T-helper 2 cell (primary cell): ENCODE measurements around the gene NDNF.
A peak's percentile ranks its signal among the peaks of the same experiment; 100 is the strongest.

Experiments used
- DNase-seq, 5 experiments: peaks; one replicate each; pipeline versions ENCODE4 v3.0.0 to v3.0.0-alpha.2; 2012 to 2022
- total RNA-seq, 2 donors: gene quantifications; one replicate each; lab custom pipeline; 2026; lab: John Stamatoyannopoulos, UW

NDNF gene, protein sequence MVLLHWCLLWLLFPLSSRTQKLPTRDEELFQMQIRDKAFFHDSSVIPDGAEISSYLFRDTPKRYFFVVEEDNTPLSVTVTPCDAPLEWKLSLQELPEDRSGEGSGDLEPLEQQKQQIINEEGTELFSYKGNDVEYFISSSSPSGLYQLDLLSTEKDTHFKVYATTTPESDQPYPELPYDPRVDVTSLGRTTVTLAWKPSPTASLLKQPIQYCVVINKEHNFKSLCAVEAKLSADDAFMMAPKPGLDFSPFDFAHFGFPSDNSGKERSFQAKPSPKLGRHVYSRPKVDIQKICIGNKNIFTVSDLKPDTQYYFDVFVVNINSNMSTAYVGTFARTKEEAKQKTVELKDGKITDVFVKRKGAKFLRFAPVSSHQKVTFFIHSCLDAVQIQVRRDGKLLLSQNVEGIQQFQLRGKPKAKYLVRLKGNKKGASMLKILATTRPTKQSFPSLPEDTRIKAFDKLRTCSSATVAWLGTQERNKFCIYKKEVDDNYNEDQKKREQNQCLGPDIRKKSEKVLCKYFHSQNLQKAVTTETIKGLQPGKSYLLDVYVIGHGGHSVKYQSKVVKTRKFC
- 0 to 0.34 reads per million in 2 donors for total RNA-seq

DNA sequence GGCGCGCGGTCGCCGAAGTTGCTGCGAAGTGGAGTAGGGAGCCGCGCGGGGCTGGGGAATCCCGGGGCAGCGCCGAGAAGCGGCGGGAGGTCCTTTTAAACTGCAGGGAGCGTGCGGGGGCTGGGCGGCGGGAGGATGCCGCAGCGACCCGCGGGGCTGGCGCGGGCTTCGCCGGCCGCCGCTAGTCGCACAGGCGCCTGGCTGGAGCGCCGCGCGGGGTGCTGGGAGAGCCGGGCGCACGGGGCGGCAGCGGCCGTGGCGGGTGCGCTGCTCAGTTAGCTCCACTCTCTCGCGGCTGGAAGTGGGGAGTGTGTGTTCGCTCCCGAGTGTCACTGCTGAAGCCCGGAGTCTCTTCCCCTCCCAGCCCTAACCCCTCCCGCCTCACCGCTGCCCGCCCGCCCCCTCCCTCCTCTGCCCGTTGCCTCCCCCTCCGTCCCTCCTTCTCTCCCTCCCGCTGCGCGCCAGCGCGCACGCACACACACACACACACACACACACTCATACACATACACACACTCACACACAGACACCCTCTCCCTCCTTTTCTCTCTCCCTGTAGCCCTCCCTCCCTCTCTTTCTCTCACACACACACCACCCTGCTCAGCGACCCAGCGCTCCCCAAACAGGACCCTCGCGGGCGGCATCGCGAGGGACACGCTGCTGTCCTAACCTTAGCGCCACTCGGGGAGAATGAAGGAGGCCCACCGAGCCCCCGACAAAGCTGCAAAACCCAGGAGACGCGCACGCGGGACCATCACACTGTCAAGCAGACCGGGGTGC lies at the start of gene NDNF:
TSS of gene NDNF (minus strand) at position 312 of the 780 bp plus-strand sequence. CDS start 26,698 bp downstream, outside the sequence.
- peak in 4 of 5 experiments; percentile 14 to 75 (median 29) for DNase-seq

DNA sequence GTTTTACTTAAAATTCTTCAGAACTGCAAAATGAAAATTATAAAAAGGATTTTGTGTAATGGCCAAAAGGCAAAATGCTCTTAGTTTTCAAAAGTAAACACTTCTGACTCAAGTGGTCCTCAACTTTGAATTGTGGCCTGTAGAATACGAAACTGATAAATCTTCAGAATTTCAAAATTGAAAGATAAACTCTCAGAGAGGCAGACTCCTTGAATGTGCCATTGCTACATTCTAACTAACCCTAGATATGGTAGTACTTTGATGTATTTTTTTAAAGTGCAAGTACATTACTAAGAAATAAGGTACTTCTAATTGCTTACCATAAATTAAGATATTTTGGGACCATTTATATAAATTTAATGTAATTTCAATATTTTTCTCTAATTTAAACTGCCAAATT lies 47.4 kb upstream of the NDNF start:
- DNase-seq: no peak

DNA sequence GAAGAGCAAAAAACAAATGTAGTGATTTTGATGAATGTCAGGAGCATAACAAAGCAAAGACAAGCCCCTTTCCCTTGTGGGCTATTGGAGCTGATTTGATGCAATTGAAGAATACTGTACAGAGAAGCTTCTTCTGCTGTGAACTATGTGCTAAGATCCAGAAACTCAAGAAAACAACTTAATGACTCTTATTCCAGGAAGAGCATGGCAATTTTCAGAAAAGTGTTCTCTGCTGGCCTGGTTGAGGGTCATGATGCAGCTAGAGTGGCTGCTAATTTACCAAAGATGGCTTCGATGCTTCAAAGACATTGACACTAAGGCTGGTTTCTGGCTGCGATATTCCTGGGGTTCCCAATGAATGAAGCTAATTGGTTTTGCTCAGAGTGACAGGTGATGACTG lies 46.0 kb upstream of the NDNF start:
- no peak for DNase-seq

DNA sequence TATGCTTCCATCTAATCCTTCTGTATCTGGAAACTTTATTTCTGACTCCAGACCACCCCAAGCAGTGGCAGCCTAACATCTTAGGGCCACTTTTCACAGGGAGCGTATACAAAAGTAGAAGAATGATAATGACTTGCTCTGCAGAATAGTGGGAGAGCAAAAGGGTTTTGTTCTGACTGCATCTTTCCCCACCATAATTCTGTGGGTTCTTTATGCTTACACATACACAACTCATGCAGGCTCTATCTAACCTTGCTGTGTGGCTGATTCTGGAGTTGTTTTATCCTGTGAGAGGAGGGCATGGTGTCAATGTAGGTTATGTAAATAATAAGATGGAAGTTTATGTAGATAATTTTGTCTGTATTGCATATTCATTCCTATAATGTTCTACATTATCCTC lies 42.4 kb upstream of the NDNF start:
- peak in 1 of 5 experiments; percentile 86 for DNase-seq

DNA sequence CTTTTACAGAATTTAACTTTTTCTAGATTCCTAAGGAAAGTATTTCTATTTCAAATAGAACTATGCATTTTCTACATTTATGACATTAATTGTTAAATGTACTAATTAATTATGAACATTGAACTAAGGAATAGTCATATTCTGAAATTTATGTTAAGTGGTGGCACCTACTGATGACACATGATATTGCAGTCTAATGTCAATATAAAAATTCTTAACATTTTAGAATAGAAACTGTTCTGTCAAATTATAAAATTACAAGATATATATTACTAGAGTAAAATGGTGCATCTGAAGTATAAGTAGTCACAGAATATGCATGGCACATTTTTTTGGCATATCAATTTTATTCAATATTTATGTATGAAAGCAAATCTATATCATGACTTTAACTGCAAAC lies 40.2 kb upstream of the NDNF start:
- no peak for DNase-seq

DNA sequence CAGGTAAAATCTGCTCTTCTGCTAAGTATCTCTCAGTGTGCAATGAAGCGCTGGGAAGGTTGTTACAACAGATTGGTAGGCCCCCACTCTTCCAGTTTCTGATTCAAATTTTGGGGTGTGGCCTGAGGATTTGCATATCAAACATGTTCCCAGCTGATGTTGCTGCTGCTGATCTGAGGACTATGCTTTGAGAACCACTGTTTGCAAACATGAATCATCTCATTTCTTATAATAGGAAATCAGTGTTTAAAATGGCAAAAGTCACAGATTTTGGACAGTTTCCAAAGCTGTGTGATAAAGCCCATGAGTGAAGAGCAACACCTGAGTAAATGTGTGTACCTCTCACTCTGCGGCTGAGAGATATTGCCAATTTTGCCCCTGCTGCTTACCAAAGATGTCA lies 36.2 kb upstream of the NDNF start:
- DNase-seq: no peak

DNA sequence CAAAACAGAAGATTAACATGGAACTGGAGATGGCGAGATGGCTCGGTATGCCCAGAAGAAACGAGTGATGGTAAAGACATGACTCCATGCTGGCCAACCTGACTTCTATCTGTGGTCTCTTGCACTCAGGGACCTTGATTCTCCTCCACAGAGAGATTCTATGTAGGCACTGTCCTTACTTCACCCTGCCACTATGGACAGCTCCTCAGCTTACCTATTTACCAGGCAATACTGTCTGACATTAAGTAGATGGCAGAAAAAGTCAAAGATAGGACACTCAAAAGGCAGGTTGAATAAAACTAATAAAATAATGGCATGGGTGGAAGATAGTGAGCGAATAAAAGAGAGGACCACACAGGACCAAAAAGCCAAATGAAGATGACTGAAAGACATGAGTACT lies 35.2 kb upstream of the NDNF start:
- no peak for DNase-seq

DNA sequence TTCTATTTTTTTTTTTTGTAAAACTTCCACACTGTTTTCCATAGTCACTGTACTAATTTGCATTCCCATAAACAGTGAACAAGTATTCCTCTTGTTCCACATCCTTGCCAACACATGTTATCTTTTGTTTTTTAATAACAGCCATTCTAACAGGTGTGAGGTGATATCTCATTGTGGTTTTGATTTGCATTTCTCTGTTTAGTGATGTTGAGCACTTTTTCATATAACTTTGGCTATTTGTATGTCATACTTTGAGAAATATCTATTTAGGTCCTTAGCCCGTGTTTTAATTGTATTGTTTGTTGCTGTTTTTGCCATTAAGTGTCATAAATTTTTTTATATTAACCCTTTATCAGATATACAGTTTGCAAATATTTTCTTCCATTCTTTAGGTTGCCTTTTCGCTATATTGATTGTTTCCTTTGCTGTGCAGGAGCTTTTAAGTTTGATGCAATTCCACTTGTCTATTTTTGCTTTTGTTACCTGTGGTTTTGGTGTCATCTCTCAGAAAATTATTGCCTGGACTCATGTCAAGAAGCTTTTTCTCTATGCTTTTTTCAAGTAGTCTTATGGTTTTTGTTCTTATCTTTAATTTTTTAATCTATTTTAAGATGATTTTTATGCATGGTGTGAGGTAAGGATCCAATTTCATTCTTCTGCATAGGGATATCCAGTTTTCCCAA lies 27.9 kb upstream of the NDNF start:
- no peak for DNase-seq

DNA sequence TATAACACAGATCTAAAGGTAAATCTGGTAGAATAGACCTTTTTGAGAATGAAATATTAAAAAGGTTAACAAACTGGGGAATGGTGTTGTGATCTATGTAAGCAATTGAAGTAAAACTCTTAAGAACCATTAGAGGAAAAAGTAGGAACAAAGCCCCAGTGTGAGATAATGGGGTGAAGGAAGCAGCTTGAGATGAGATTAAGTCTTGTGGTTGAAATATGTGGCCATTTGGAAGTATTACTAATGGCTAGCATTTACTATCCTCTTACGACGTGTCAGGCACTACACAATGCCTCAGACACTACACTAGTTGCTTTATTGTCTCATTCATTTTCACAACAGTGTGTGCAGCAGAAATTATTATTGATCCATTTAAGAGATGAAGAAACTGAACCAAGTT lies 25.9 kb upstream of the NDNF start:
- DNase-seq: no peak

DNA sequence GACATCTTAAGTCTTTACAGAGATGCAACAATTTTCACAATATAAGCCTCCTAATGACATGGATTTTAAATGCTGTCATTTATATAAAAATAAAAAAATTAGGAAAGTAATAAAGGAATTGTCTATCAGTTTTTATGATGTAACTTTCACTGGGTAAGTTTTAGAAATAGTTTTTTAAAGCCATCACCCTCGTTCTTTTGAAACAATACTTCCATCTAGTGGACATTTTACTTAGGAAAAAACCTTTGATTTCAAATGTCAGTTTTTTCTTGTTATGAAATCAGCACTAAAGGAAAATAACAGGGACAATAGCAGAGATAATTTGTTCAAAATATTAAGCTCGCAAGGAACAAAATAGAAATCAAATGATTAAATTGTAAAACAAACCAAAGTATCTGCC lies 24.3 kb upstream of the NDNF start:
- peak in 1 of 5 experiments; percentile 26 for DNase-seq

DNA sequence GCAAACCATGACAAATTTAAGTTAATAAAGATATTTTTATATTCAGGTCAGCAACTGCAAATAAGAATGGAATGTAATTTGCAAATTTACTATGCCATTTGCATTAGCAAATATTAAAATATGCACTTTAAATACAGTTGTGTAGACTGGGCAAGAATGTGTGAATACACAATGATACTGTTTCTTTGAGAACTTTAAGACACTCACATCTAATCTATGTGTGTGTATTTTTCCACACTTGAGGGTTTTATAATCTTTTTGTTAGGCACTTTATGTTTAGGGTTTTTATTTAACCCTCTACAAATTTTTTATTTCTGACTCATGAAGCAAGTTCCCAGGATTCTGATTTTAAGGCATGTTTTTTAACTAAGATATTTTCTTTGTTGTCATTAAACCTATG lies 23.9 kb upstream of the NDNF start:
- no peak for DNase-seq

DNA sequence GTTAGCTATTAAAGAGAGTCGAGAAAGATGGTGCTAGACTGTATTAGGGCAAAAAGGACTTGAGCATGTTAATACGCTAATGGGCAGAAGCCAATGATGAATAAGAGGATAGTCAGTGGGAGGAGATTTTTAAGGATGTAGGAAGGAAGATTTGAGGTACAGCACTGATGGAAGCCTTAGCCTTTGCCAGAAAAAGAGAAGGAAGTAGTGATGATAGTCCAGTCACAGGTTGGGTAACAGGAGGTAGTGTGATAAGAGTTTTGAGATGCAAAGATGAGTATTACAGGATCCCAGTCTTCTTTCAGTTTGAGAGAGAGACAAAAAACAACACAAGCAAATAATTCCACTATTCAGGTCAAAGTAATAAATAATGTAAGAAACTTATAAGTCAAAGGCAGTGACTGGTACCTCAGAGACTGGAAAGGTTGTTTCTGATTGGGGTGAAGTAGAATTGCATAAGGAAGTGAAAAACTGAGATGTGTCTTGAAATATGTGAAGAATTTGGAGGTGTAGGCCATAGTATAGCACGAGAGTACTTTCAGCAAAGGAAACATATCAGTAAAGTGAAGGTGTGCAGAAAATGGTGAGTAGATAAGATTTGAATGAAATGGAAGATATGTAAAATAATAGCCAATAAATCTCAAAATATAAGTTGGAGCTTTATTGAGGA lies 22.1 kb upstream of the NDNF start:
- DNase-seq: no peak

DNA sequence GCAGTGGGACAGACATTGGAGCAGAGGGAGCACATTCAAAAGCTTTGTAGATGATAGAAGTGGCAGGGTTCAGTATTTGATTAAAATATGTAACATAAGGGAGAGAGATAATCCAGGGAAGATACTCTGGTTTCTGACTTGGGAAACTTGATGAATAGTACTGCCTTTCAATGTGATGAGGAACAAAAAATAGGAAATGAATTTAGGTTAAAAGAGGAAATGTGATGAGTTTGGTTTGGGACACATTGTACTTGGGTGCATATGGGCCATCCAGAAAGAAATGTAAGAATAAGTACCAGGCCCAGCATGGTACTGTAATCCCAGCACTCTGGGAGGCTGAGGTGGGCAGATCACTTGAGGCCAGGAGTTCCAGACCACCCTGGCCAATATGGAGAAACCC lies 20.9 kb upstream of the NDNF start:
- DNase-seq: no peak

DNA sequence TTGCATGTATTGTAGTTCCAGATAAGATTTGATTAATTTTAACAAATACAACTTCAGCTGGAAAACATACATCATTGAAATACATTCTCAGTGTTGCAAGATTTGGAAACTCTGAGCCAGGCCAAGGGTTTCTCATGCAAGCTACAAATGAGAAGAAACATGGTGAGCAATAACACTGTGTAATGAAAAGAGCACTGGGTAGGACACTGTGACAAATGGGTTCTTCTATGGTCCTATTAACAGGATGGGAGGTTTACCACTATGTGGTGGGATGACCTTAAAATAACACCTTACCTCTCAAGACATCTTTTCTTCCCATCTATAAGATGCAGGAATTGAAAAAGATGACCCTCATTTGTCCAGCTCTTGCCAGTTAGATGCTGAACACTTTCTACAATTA lies 19.6 kb upstream of the NDNF start:
- no peak for DNase-seq

DNA sequence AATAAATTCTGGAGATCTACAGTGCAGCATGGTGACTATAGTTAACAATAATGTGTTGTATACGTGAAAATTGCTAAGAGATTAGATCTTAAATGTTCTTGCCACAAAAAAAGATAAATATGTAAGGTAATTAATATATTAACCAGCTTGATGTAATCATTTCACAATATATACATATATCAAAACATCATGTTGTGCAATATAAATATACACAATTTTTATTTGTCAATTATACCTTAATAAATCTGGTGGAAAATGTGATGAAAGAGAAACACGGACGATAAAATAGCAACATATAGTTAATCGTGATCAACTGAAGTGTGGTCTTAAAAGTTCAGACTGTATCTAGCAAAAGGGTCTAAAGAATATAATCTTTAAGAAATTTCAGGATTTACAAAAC lies 16.5 kb upstream of the NDNF start:
- no peak for DNase-seq

DNA sequence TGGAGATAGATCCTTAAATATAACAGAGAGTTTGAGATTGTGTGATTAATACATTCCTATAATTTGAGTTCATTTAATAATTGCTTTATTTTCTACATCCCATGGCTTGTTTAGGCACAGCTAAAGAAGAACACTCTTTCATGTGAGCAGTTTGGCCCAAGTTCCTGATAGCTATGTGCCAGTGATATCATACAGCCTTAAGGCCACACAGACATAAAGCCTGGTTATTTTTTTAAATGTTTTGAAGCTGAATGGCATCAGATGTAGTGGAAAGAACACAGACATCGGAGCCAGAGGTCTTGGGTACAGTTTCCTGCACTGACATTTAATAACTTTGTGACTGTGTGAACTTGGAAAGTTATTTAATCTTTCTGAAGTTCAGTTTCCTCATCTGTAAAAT lies 7.0 kb upstream of the NDNF start:
- no peak for DNase-seq

DNA sequence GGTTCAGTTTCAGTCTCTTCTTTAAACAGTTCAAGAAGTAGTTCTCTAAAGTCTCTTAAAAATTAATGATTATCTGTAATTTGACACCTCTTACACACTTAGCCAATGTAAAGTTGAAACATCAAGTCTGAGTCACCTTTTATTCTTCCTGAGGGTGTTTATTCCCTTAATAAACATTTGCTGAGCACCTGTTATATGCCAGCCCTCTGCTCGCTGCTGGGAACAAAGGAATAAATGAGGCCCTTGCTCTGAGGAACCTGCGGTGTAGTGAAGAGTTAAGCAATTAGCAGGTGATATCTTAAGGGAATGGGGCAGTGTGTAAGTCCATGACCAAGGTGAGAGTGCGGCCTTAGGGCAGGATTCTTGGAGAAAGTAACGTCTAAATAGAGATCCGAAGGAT lies 5.2 kb upstream of the NDNF start:
- no peak for DNase-seq

DNA sequence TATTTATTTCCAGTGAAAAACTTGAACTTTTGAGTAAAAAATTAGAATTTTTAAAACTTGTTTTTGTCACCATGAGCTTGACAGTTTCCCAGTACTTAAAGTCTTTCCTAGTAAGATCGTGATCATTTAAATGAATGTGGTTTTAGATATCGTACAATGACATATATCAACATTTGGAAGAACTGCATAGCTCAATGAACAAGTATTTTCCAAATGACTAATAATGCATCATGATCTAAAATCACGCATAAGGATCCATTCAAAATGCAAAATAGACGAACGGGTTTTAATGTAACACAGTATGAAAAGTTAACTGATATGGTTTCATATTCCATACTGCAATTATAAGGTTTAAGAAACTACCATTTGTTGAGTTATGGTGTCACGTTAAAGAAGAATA lies 4.1 kb upstream of the NDNF start:
- peak in 1 of 5 experiments; percentile 14 for DNase-seq

DNA sequence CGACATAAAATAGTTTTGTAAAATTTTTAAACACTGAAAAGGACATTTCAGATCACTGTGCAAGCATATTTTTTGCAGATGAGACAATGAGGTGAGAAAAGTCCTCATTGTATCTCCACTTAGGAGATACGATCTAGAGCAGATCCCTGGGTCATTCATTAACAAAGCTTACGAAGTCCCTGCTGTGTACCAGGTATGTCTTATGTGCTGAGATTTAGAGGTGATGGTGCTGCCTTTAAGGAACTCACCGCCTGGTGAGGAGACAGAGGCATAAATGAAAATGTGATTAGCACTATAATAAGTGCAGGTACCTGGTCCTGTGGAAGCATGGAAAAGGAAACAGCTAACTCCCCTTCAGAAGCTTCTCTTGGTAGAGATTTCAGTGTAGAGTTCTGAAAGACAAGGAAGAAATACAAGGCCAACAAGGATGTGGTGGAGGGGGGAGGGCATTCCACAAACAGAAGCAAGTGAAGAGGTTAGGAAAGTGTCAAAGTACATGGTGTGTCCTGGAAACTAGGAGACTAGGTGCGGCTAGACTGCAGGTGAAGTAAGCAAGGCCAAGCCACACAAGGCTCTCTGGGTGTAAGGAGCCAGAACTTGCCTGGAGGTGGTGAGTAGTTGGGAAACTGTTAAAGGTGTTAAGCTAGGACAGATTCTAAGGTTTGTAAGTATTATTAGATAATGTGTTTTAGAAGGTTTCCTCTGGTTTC lies 1.5 kb upstream of the NDNF start:
- no peak for DNase-seq

DNA sequence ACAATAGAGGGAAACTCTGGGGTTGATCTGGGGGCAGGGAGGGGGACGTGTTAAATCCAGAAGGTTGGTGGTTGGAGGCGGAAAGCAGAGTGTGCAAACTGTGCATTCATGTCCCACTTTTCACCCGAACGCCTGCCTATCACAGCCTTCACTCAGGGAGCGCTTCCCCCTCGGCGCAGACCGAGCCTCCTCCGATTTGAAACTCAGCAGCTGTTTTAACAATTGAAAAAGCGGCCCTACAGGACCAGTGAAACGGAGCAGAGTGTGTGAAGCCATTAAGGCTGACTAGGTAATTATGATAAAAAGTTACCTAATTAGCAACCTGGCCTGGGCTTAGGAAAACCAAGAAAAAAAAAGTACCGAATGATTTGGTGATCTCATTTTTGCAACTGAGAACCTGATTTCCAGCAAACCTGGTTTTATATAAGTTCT lies 685 bp upstream of the NDNF start:
- no peak for DNase-seq

DNA sequence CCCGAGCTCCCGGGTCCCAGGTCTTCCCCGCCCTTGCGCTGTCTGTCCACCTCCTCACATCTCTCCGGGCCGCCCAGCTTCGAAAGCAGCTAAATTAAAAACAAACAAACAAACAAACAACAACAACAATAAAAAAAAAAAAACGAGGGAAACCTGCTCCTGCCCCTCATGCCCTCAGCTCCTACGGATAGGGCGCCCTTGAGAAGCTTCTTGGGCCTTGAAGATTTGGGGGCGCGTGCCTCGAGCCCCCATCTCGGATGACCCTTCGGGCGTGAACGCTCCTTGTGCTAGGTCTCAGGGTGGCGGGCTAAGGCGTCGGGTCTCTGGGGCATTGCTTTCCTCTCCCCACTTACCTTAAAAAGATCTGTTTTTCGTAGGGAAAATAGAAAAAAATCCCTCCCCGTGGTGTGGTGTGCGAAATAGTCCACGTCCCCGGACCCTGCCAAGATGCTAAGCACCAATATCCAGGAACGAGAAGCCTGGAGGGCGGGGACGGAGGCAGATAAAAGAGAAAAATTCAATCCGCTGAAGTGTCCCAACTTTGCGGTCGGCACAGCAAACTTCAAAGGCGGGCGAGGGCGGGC lies 603 bp downstream of the NDNF start:
- DNase-seq: peak in 1 of 5 experiments; percentile 30
